SK-MEL-5 (cell line): ENCODE measurements around the gene TK1. TPM values are rescaled to one million over a fixed set of nuclear protein-coding genes. Genes with fewer than 3 reads are reported as not detected.

ENCODE experiments used
- DNase-seq: peaks from one replicate; pipeline ENCODE4 v3.0.0-alpha.2; 2016; ENCODE audit warnings: low read depth, low spot score
- in situ Hi-C: cut with HindIII; loops from 2 replicates; pipeline ENCODE4 v1.10.0; 2016; ENCODE audit warnings: low sequenced_read_pairs, high pct_unique_total_duplicates, low pct_unique_long_range_greater_than_20kb
- total RNA-seq: library from RNA; depleted of rRNA; stranded (reverse); fragments of >200 nt; shearing (Covaris generic); gene quantifications from 2 replicates; pipeline ENCODE4 v1.2.3, GENCODE V29; 2014

The TK1 gene
- total RNA-seq, 1 experiment from 2014 or later, result 85.4 TPM

- in situ Hi-C loops, result no loop called here
- DNase-seq, result peak; percentile 89
Measured at GRCh38 chr17:78168903-78169793, 17.7 kb downstream of the TK1 start.

GRCh38 chr17:78168242-78168902 lies 18.5 kb downstream of the TK1 start, which contains the start of gene SYNGR2:
Gene SYNGR2 (plus strand): TSS chr17:78168581. CDS start chr17:78168617, 36 bp downstream.
- in situ Hi-C loops, result no loop called here

GRCh38 chr17:78166416-78166815 lies 20.4 kb downstream of the TK1 start:
- DNase-seq, result no peak
- in situ Hi-C loops, result no loop called here

More at GRCh38 chr17:78168242-78168902, 18.5 kb downstream of the TK1 start, which contains the start of gene SYNGR2:
- DNase-seq, result peak; percentile 91

- no peak for DNase-seq
- in situ Hi-C loops, result no loop called here
Measured at GRCh38 chr17:78164748-78165607, 21.9 kb downstream of the TK1 start.

GRCh38 chr17:78163881-78164747 lies 22.7 kb downstream of the TK1 start:
- DNase-seq, result no peak

GRCh38 chr17:78159575-78160158 lies 27.2 kb downstream of the TK1 start:
- in situ Hi-C loops, result no loop called here

More at GRCh38 chr17:78163881-78164747, 22.7 kb downstream of the TK1 start:
- in situ Hi-C loops, result no loop called here

GRCh38 chr17:78154903-78155811 lies 31.7 kb downstream of the TK1 start:
- in situ Hi-C loops, result no loop called here
- no peak for DNase-seq

More at GRCh38 chr17:78159575-78160158, 27.2 kb downstream of the TK1 start:
- DNase-seq, result no peak

- in situ Hi-C loops, result no loop called here
- no peak for DNase-seq
Measured at GRCh38 chr17:78151514-78152008, 35.3 kb downstream of the TK1 start.

- DNase-seq, result no peak
- in situ Hi-C loops, result no loop called here
Measured at GRCh38 chr17:78148286-78149016, 38.4 kb downstream of the TK1 start.

GRCh38 chr17:78147315-78147998 lies 39.4 kb downstream of the TK1 start:
- no peak for DNase-seq
- in situ Hi-C loops, result no loop called here

- in situ Hi-C loops, result no loop called here
- no peak for DNase-seq
Measured at GRCh38 chr17:78146881-78147280, 40.0 kb downstream of the TK1 start.

- in situ Hi-C loops, result no loop called here
- no peak for DNase-seq
Measured at GRCh38 chr17:78146471-78146869, 40.4 kb downstream of the TK1 start.

- no peak for DNase-seq
- in situ Hi-C loops, result no loop called here
Measured at GRCh38 chr17:78144736-78145641, 41.9 kb downstream of the TK1 start.
